GM12865 (cell line): Measurements from ENCODE around the gene TLCD2.
"Not testable (repeated sequence)": the region's sequence is repeated elsewhere in the genome, so short reads cannot be mapped to it uniquely, and the experiment has no call there.

Source experiments
- DNase-seq: peaks from one replicate; pipeline ENCODE4 v3.0.0; 2010; ENCODE audit warnings: low read depth
- H3K4me3 ChIP-seq: 2 replicates; pipeline ENCODE4 v1.5.1; 2011; ENCODE audit warnings: mild to moderate bottlenecking, low read depth, low read length, control low read depth
- TF ChIP-seq, protein P1 (sequence below): IDR thresholded peaks from 2 replicates; pipeline ENCODE4 v1.5.1; 2011; ENCODE audit warnings: low read length, control low read depth, low read depth, inconsistent platforms; ENCODE audit not compliant: insufficient read depth; ENCODE audit errors: missing control alignments

Gene TLCD2

DNA sequence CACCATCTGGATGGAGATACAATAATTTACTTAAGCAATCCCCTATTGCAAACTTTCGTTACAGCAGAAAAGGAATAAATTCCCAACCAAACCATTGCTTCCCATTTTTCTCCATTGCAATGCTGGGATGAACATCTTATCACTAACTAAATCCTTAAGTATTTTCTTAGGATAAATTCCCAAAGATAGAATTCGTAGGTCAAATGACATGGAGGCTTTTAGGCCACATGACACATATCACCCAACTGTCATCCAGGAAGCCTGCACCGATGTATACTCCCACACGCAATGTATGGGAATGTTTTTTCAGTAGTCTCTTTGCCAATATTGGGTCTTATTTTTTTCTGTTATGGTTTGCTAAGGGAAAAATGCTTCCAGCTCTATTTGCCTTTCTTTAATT is 1.6 kb upstream of the TLCD2 start:
- H3K4me3 ChIP-seq, result no peak overlapping the region
- TF ChIP-seq, protein P1, sequence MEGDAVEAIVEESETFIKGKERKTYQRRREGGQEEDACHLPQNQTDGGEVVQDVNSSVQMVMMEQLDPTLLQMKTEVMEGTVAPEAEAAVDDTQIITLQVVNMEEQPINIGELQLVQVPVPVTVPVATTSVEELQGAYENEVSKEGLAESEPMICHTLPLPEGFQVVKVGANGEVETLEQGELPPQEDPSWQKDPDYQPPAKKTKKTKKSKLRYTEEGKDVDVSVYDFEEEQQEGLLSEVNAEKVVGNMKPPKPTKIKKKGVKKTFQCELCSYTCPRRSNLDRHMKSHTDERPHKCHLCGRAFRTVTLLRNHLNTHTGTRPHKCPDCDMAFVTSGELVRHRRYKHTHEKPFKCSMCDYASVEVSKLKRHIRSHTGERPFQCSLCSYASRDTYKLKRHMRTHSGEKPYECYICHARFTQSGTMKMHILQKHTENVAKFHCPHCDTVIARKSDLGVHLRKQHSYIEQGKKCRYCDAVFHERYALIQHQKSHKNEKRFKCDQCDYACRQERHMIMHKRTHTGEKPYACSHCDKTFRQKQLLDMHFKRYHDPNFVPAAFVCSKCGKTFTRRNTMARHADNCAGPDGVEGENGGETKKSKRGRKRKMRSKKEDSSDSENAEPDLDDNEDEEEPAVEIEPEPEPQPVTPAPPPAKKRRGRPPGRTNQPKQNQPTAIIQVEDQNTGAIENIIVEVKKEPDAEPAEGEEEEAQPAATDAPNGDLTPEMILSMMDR, result no peak
- DNase-seq, result no peak

DNA sequence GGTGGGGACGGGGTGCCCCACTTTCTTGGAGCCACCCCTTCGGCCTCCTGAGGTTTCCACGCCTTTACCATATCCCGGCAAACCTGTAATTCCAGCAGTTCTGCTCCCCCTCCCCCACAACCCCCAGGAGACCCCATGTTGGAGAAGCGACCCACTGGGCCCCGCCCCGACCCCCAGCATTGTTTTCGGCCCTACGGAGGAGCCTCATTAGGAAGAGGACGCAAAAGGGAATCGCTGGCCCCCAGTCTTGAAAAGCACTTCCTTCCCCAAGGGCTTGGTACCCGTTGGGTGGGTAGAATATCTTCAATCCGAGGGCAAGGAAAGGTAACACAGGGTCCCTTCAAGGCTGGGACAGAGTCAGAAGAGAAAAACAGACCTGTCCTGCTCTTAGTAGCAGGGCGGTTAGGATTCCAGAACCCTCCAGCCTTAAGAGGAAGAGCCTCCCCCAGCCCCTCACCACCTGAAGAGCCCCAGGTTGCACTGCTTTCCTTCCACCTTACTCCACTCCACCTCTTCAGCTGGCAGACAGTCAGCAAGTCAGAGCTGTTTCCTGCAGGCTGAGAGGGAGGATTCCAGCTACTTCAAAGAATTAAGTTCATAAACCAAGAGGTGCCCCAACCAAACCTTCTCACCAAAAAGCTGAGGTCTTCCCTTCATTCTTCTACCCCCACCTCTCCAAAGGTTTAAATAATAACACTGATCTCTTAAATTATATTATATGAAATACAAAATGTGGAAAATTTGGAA is 803 bp upstream of the TLCD2 start:
- H3K4me3 ChIP-seq, result no peak overlapping the region
- DNase-seq, result no peak
- TF ChIP-seq, protein P1, result no peak

DNA sequence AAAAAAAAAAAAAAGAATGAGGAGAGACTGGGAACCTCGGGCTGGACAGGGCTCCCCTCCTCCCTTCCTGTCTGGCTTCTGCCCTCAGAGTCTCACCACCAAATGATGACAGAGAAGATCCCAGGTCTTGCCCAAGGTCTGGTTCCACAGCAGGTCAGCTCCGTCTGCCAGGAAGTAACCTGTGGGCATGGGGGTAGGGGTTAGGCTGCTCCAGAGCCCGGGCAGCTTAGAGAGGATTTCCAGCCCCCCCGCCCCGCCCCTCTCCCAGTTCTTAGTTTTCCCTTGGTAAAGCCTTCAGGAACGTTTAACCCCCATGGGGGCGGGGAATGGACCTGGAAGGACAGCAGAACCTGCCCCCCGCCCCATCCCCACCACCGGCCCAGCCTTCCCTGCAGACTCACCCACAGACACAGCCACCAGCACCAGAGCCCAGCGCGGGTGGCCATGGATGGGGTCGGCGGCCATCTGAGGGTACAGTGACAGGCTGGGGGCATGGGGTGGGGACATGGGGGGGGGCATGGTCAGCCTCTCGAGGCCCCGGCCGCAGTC is 700 bp downstream of the TLCD2 start:
- TF ChIP-seq, protein P1, result no peak
- no peak overlapping the region for H3K4me3 ChIP-seq
- no peak for DNase-seq

DNA sequence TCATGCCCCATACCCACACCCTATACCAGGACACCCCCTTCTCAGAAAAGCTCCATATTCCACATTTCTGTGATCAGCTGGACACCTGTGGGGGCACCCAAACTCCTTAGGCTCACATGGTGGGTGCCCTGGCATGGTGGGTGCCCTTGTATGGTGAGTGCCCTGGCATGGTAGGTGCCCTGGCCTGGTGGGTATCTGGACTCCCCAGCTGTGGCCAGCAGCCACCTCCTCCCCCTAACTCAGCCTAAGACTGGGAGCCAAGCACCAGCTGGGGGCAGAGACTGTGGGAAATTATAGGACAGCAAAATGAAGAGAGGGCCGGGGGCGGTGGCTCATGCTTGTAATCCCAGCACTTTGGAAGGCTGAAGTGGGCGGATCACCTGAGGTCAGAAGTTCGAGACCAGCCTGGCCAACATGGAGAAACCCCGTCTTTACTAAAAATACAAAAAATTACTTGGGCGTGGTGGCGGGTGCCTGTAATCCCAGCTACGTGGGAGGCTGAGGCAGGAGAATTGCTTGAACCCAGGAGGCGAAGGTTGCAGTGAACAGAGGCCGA is 1.3 kb downstream of the TLCD2 start:
- not testable (repeated sequence) for DNase-seq, H3K4me3 ChIP-seq

DNA sequence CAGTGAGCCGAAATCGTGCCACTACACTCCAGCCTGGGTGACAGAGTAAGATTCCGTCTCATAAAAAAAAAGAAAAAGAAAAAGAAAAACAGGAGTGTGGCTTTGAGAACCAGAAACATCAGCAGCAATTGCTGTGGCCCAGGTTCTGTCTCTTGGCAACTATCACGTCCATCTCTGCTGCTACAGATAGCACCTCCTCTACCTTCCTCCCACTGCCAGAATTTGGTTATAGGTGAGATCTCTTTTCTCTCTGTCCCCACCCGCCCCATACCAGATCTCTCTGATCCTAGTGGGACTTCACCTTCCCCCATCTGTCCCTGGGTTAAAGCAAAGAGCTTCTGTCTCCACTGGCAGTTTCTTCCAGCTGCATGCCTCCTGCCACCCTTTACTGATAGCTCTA is 3.1 kb downstream of the TLCD2 start:
- TF ChIP-seq, protein P1, result no peak
- no peak for DNase-seq
- no peak overlapping the region for H3K4me3 ChIP-seq

DNA sequence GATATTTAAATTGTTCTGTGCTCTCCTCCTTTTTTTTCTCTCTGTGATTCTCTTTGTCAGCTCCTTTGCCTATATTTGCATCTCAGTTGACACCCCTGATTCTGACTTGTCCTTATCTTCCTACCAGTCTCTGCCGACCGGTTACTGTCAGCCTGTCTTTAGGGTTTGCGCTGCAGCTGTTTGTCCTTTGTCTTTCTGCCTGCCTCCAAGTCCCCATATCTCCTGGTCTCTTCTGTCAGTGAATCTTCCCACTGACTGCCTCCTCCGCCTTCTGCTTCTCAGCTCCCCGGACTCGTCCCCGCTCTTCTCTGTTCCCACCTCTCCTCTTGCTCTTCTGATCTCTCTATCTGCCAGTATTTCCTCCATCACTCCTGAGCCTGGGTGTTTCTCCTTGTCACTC is 5.2 kb downstream of the TLCD2 start:
- no peak for DNase-seq
- H3K4me3 ChIP-seq, result no peak overlapping the region
- TF ChIP-seq, protein P1, result no peak

DNA sequence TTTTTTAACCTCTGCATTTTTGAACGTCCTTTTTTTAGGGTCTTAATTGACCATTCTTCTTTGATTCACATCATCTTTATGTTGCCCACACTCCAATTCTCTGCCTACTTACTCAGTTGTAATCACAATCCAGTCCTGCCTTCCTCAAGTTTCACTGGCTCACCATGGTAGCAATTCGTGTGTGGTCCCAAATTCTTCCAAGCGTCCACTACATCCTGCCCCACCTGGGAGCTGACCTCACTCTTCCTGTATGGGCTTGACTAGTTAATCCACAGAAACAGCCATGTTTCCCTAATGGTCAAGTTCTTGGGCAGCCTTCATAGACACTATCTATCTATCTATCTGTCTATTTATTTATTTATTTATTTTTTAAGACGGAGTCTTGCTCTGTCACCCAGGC is 7.1 kb downstream of the TLCD2 start:
- TF ChIP-seq, protein P1, result no peak
- no peak overlapping the region for H3K4me3 ChIP-seq
- DNase-seq, result no peak

DNA sequence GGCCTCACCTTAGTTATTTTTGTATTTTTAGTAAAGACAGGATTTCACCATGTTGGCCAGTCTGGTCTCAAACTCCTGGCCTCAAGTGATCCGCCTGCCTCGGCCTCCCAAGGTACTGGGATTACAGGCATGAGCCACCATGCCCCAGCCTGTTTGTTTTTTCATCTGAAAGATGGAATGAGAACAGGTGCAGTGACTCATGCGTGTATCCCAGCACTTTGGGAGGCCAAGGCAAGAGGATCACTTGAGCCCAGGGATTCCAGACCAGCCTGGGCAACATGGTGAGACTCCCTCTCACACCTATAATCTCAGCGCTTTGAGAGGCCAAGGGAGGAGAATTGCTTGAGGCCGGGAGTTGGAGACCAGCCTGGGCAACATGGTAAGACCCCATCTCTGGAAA is 10.3 kb downstream of the TLCD2 start:
- DNase-seq, H3K4me3 ChIP-seq: not testable (repeated sequence)
